ENCODE measurements around the gene CAPRIN2. TPM values are rescaled to one million over a fixed set of nuclear protein-coding genes. Genes with fewer than 3 reads are reported as not detected.
A peak's percentile ranks its signal among the peaks of the same experiment; 100 is the strongest.

The CAPRIN2 gene
- total RNA-seq, 4 donors from 2014 or later, result 6.3 to 21.1 (median 7.2) TPM

- intact Hi-C loops (cut with DNase I; ENCODE audit: low total_unique reads), result no loop called here
- H3K4me3 ChIP-seq, result peak overlapping the region; percentile 65 to 76 (median 68)
- TF ChIP-seq POLR2A (IDR thresholded peaks at IDR 0.05), result no peak
- peak in 2 of 5 experiments; percentile 9 to 19 for TF ChIP-seq CTCF (IDR thresholded peaks at IDR 0.05 in 4 of 5, conservative IDR thresholded peaks at IDR 0.05 in 1 of 5)
- DNase-seq, result peak in 1 of 2 donors; percentile 27
- H3K27ac ChIP-seq, result peak overlapping the region in 3 of 4 donors; percentile 5 to 44 (median 40)
- peak; percentile 48 to 57 for ATAC-seq
- in situ Hi-C loops (cut with MboI; ENCODE audit: low sequenced_read_pairs in 4 of 4), result no loop called here
- H3K36me3 ChIP-seq, result no peaks in the 10 kb centered on the region
- H3K9me3 ChIP-seq, result no peaks in the 10 kb centered on the region
- no peaks in the 10 kb centered on the region for H3K27me3 ChIP-seq
- H3K4me1 ChIP-seq, result peaks cover 7 to 24% of the 10 kb centered on the region in 2 donors
These were observed 40.9 kb upstream of the CAPRIN2 start for GRCh38 chr12:30795410-30796312.

- peak overlapping the region in 1 of 4 donors; percentile 44 for H3K27ac ChIP-seq
- no peaks in the 10 kb centered on the region for H3K9me3 ChIP-seq
- H3K27me3 ChIP-seq, result no peaks in the 10 kb centered on the region
- intact Hi-C loops (cut with DNase I; ENCODE audit: low total_unique reads), result no loop called here
- DNase-seq, result no peak
- in situ Hi-C loops (cut with MboI; ENCODE audit: low sequenced_read_pairs in 4 of 4), result no loop called here
- H3K4me3 ChIP-seq, result peak overlapping the region in 1 of 4 donors; percentile 66
- H3K4me1 ChIP-seq, result peaks cover 7 to 24% of the 10 kb centered on the region in 2 donors
- TF ChIP-seq POLR2A (IDR thresholded peaks at IDR 0.05) (no peak), CTCF (IDR thresholded peaks at IDR 0.05 in 4 of 5, conservative IDR thresholded peaks at IDR 0.05 in 1 of 5) (no peak)
- no peak for ATAC-seq
- H3K36me3 ChIP-seq, result no peaks in the 10 kb centered on the region
These were observed 40.0 kb upstream of the CAPRIN2 start for GRCh38 chr12:30794591-30795409.

GRCh38 chr12:30794020-30794419 is 39.3 kb upstream of the CAPRIN2 start:
- Histone ChIP-seq H3K27ac (no peak overlapping the region), H3K36me3 (no peaks in the 10 kb centered on the region), H3K4me1 (peaks cover 7 to 24% of the 10 kb centered on the region in 2 donors), H3K4me3 (no peak overlapping the region), H3K27me3 (no peaks in the 10 kb centered on the region), H3K9me3 (no peaks in the 10 kb centered on the region)
- TF ChIP-seq CTCF (IDR thresholded peaks at IDR 0.05 in 4 of 5, conservative IDR thresholded peaks at IDR 0.05 in 1 of 5) (no peak), POLR2A (IDR thresholded peaks at IDR 0.05) (no peak)
- intact Hi-C loops (cut with DNase I; ENCODE audit: low total_unique reads) (no loop called here), in situ Hi-C loops (cut with MboI; ENCODE audit: low sequenced_read_pairs in 4 of 4) (no loop called here)
- DNase-seq, result no peak
- no peak for ATAC-seq

GRCh38 chr12:30792648-30793499 is 38.1 kb upstream of the CAPRIN2 start:
- in situ Hi-C loops (cut with MboI; ENCODE audit: low sequenced_read_pairs in 4 of 4), result no loop called here
- ATAC-seq, result peak; percentile 40 to 59
- Histone ChIP-seq H3K27ac (peak overlapping the region in 2 of 4 donors; percentile 18 to 30), H3K4me3 (no peak overlapping the region), H3K36me3 (no peaks in the 10 kb centered on the region), H3K9me3 (no peaks in the 10 kb centered on the region), H3K4me1 (peaks cover 7 to 24% of the 10 kb centered on the region in 2 donors), H3K27me3 (no peaks in the 10 kb centered on the region)
- intact Hi-C loops (cut with DNase I; ENCODE audit: low total_unique reads), result no loop called here
- TF ChIP-seq CTCF (IDR thresholded peaks at IDR 0.05 in 4 of 5, conservative IDR thresholded peaks at IDR 0.05 in 1 of 5) (no peak), POLR2A (IDR thresholded peaks at IDR 0.05) (no peak)
- peak; percentile 16 to 39 for DNase-seq

All from gastrocnemius medialis (tissue), 4 donors.